Astrocyte (in vitro differentiated cells and primary cell): Measurements from ENCODE around the gene ADIPOQ. TPM values are rescaled to one million over a fixed set of nuclear protein-coding genes. Genes with fewer than 3 reads are reported as not detected.

Experiments
- DNase-seq: peaks from one replicate; pipeline ENCODE4 v3.0.0-alpha.2; 2010; ENCODE audit warnings: low read depth
- FAIRE-seq: peaks from 2 replicates; lab custom pipeline; 2011; peaks lifted over from hg19 to GRCh38; lab: Jason Lieb, UNC
- H2AFZ ChIP-seq: 2 replicates; pipeline ENCODE4 v1.6.0; 2012; ENCODE audit warnings: low read depth, low read length, inconsistent platforms
- H3K27ac ChIP-seq: 2 replicates; pipeline ENCODE4 v1.5.1; 2011; ENCODE audit warnings: low read depth, low read length, inconsistent platforms
- H3K27me3 ChIP-seq: 2 replicates; pipeline ENCODE4 v1.6.0; 2011; ENCODE audit warnings: low read length, inconsistent platforms; ENCODE audit not compliant: insufficient read depth
- H3K36me3 ChIP-seq: 2 replicates; pipeline ENCODE4 v1.5.1; 2011; ENCODE audit warnings: low read length, inconsistent platforms; ENCODE audit not compliant: insufficient read depth
- H3K4me1 ChIP-seq: 2 replicates; pipeline ENCODE4 v1.5.1; 2011; ENCODE audit warnings: low read length, inconsistent platforms; ENCODE audit not compliant: insufficient read depth
- H3K4me2 ChIP-seq: 2 replicates; pipeline ENCODE4 v1.6.0; 2012; ENCODE audit warnings: low read length, inconsistent platforms
- H3K4me3 ChIP-seq: 2 replicates; pipeline ENCODE4 v1.5.1; 2011; ENCODE audit warnings: low read depth, mild to moderate bottlenecking, low read length, inconsistent platforms; ENCODE audit not compliant: insufficient read depth
- H3K79me2 ChIP-seq: 2 replicates; pipeline ENCODE4 v1.6.0; 2012; ENCODE audit warnings: mild to moderate bottlenecking, low read length, inconsistent platforms; ENCODE audit not compliant: insufficient read depth
- H3K9ac ChIP-seq: 2 replicates; pipeline ENCODE4 v1.6.0; 2012; ENCODE audit warnings: mild to moderate bottlenecking, low read length, inconsistent platforms
- H3K9me3 ChIP-seq: 2 replicates; pipeline ENCODE4 v1.5.1; 2012; ENCODE audit warnings: low read depth, mild to moderate bottlenecking, low read length, inconsistent platforms; ENCODE audit not compliant: insufficient read depth
- H4K20me1 ChIP-seq: 2 replicates; pipeline ENCODE4 v1.6.0; 2012; ENCODE audit warnings: low read length, inconsistent platforms; ENCODE audit not compliant: insufficient read depth
- H3K27ac Mint-ChIP-seq: one replicate; pipeline ENCODE4 v1.8.0; 2021; ENCODE audit warnings: mild to moderate bottlenecking, mixed read lengths; ENCODE audit not compliant: unreplicated experiment
- H3K27me3 Mint-ChIP-seq: one replicate; pipeline ENCODE4 v1.8.0; 2021; ENCODE audit warnings: low read depth, mixed read lengths; ENCODE audit not compliant: unreplicated experiment
- H3K36me3 Mint-ChIP-seq: one replicate; pipeline ENCODE4 v1.8.0; 2021; ENCODE audit warnings: low read depth, mixed read lengths; ENCODE audit not compliant: unreplicated experiment
- H3K4me1 Mint-ChIP-seq: one replicate; pipeline ENCODE4 v1.8.0; 2021; ENCODE audit warnings: low read depth, mixed read lengths; ENCODE audit not compliant: unreplicated experiment
- H3K4me3 Mint-ChIP-seq: one replicate; pipeline ENCODE4 v1.8.0; 2021; ENCODE audit warnings: mild to moderate bottlenecking, moderate library complexity, mixed read lengths; ENCODE audit not compliant: unreplicated experiment
- H3K9me3 Mint-ChIP-seq: one replicate; pipeline ENCODE4 v1.8.0; 2021; ENCODE audit warnings: mild to moderate bottlenecking, mixed read lengths; ENCODE audit not compliant: unreplicated experiment
- CTCF ChIP-seq: IDR thresholded peaks from 2 replicates; pipeline ENCODE4 v1.5.1; 2011; ENCODE audit warnings: low read depth, mild to moderate bottlenecking, inconsistent platforms, low read length, moderate library complexity; ENCODE audit not compliant: insufficient read depth
- EZH2 ChIP-seq: IDR thresholded peaks from 2 replicates; pipeline ENCODE4 v1.6.1; 2012; ENCODE audit warnings: mild to moderate bottlenecking, low read length, inconsistent platforms; ENCODE audit not compliant: insufficient read depth
- total RNA-seq: library from RNA; stranded (reverse); gene quantifications from 2 replicates; pipeline ENCODE4 v1.2.1, GENCODE V29; 2021

The ADIPOQ gene
- total RNA-seq, 1 donor from 2014 or later, result not detected

GRCh38 chr3:186823386-186823785 lies 19.1 kb upstream of the ADIPOQ start:
- Mint-ChIP-seq H3K4me3 (no peak overlapping the region), H3K27me3 (peaks cover 11% of the 10 kb centered on the region), H3K9me3 (no peaks in the 10 kb centered on the region), H3K4me1 (peaks cover 18% of the 10 kb centered on the region), H3K27ac (no peak overlapping the region), H3K36me3 (no peaks in the 10 kb centered on the region)
- Histone ChIP-seq H3K4me3 (no peak overlapping the region), H3K27me3 (peaks cover 8% of the 10 kb centered on the region), H3K36me3 (no peaks in the 10 kb centered on the region), H3K9me3 (no peaks in the 10 kb centered on the region), H3K4me1 (peaks cover 29% of the 10 kb centered on the region), H3K4me2 (no peak overlapping the region), H2AFZ (no peak overlapping the region), H3K79me2 (no peaks in the 10 kb centered on the region), H3K9ac (no peak overlapping the region), H4K20me1 (peaks cover 8% of the 10 kb centered on the region), H3K27ac (no peak overlapping the region)
- no peak for FAIRE-seq
- DNase-seq, result peak; percentile 42
- TF ChIP-seq EZH2 (no peak), CTCF (no peak)

GRCh38 chr3:186824430-186825139 lies 17.9 kb upstream of the ADIPOQ start:
- Histone ChIP-seq H3K9me3 (no peaks in the 10 kb centered on the region), H3K27me3 (peaks cover 19% of the 10 kb centered on the region), H3K4me2 (peak overlapping the region; percentile 90), H3K9ac (peak overlapping the region; percentile 62), H2AFZ (peak overlapping the region; percentile 26), H3K36me3 (no peaks in the 10 kb centered on the region), H4K20me1 (peaks cover 8% of the 10 kb centered on the region), H3K79me2 (no peaks in the 10 kb centered on the region), H3K4me3 (peak overlapping the region; percentile 31), H3K27ac (no peak overlapping the region), H3K4me1 (peaks cover 29% of the 10 kb centered on the region)
- TF ChIP-seq CTCF (no peak), EZH2 (no peak)
- H3K9me3 Mint-ChIP-seq, result no peaks in the 10 kb centered on the region
- peaks cover 18% of the 10 kb centered on the region for H3K27me3 Mint-ChIP-seq
- H3K27ac Mint-ChIP-seq, result no peak overlapping the region
- H3K4me3 Mint-ChIP-seq, result no peak overlapping the region
- FAIRE-seq (no peak), DNase-seq (no peak)
- H3K36me3 Mint-ChIP-seq, result no peaks in the 10 kb centered on the region
- peaks cover 18% of the 10 kb centered on the region for H3K4me1 Mint-ChIP-seq

- H3K4me2 ChIP-seq, result peak overlapping the region; percentile 90
- FAIRE-seq (peak; percentile 13), DNase-seq (peak; percentile 69)
- peaks cover 25% of the 10 kb centered on the region for H3K27me3 Mint-ChIP-seq
- H4K20me1 ChIP-seq, result peaks cover 8% of the 10 kb centered on the region
- H3K36me3 Mint-ChIP-seq, result peaks cover 2% of the 10 kb centered on the region
- peak overlapping the region; percentile 17 for H3K27ac ChIP-seq
- H3K4me3 Mint-ChIP-seq, result peak overlapping the region; percentile 75
- peak overlapping the region; percentile 26 for H2AFZ ChIP-seq
- peaks cover 1% of the 10 kb centered on the region for H3K9me3 Mint-ChIP-seq
- no peaks in the 10 kb centered on the region for H3K36me3 ChIP-seq
- no peak for TF ChIP-seq CTCF
- no peak for TF ChIP-seq EZH2
- peak overlapping the region; percentile 31 for H3K4me3 ChIP-seq
- peaks cover 27% of the 10 kb centered on the region for H3K27me3 ChIP-seq
- peaks cover 29% of the 10 kb centered on the region for H3K4me1 ChIP-seq
- no peak overlapping the region for H3K27ac Mint-ChIP-seq
- H3K4me1 Mint-ChIP-seq, result peaks cover 18% of the 10 kb centered on the region
- H3K9ac ChIP-seq, result peak overlapping the region; percentile 62
- no peaks in the 10 kb centered on the region for H3K79me2 ChIP-seq
- H3K9me3 ChIP-seq, result no peaks in the 10 kb centered on the region
Measured at GRCh38 chr3:186825294-186825821, 17.2 kb upstream of the ADIPOQ start.
